ENCODE results near the gene SLC1A7. TPM values are rescaled to one million over a fixed set of nuclear protein-coding genes. Genes with fewer than 3 reads are reported as not detected.

Gene SLC1A7
- total and polyA plus RNA-seq, 2 of the 13 experiments (the other 11 are each of a cell fraction or from before 2014, with no cell fraction given): 0.04 to 2.0 TPM

DNA sequence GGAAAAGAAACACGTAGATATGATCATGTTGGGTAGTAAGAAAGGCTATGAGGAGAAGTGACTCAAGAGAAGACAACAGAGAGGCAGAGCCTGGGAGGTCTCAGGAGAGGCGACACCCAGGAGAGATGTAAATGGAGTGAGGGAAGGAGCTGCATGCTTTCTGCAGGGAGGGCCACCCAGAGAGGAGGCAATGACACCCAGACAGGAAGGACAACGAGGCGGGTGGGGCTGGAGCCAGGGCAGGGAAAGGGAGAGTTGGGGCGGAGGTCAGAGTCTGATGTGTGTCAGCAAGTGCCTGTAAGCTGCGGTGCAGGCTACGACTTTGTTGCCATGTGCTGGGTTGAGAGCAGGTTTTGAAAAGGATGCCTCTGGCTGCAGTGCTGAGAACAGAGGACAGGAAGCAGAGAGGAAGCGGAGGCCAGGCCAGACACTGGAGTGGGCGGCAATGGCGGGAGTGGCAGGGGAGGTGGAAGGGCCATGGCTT lies 31.3 kb downstream of the SLC1A7 start (continued):
- TF ChIP-seq ZNF274 (CRISPR knock-in tag; IDR thresholded peaks at IDR 0.05) (0 out of 2 replicates have a peak, but pooled peaks have one; percentile 35), ZNF350 (CRISPR knock-in tag; IDR thresholded peaks at IDR 0.05; ENCODE audit: borderline replicate concordance, low read depth) (peak; percentile 58; the same call in 1 of the 2 replicates), AGO1 (IDR thresholded peaks at IDR 0.05; ENCODE audit: low read depth, low read length, poor library complexity, severe bottlenecking) (no peak), JUNB (CRISPR knock-in tag; IDR thresholded peaks at IDR 0.05; ENCODE audit: borderline replicate concordance) (peak; percentile 37; the same call in 1 of the 2 replicates), STAG1 (CRISPR knock-in tag; IDR thresholded peaks at IDR 0.05) (peak; percentile 26; the same call in 1 of the 2 replicates), RFXAP (CRISPR knock-in tag; IDR thresholded peaks at IDR 0.05; ENCODE audit: borderline replicate concordance) (peak; percentile 8; the same call in 1 of the 2 replicates), NR2C2 (CRISPR knock-in tag; IDR thresholded peaks at IDR 0.05; ENCODE audit: borderline replicate concordance) (no peak), HNF4A (CRISPR knock-in tag; IDR thresholded peaks at IDR 0.05) (peak; percentile 29; the same call in 1 of the 2 replicates), POLR2G (IDR thresholded peaks at IDR 0.05; ENCODE audit: low read depth, low read length) (peak; percentile 49; the same call in 1 of the 2 replicates), ZNF550 (CRISPR knock-in tag; IDR thresholded peaks at IDR 0.05; ENCODE audit: borderline replicate concordance) (no peak), CAMTA2 (CRISPR knock-in tag; IDR thresholded peaks at IDR 0.05; ENCODE audit: borderline replicate concordance) (no peak), NR2F2 (IDR thresholded peaks at IDR 0.05; ENCODE audit: borderline replicate concordance, low read depth) (peak; percentile 50; the same call in 1 of the 2 replicates)
- TF ChIP-seq, protein P1, sequence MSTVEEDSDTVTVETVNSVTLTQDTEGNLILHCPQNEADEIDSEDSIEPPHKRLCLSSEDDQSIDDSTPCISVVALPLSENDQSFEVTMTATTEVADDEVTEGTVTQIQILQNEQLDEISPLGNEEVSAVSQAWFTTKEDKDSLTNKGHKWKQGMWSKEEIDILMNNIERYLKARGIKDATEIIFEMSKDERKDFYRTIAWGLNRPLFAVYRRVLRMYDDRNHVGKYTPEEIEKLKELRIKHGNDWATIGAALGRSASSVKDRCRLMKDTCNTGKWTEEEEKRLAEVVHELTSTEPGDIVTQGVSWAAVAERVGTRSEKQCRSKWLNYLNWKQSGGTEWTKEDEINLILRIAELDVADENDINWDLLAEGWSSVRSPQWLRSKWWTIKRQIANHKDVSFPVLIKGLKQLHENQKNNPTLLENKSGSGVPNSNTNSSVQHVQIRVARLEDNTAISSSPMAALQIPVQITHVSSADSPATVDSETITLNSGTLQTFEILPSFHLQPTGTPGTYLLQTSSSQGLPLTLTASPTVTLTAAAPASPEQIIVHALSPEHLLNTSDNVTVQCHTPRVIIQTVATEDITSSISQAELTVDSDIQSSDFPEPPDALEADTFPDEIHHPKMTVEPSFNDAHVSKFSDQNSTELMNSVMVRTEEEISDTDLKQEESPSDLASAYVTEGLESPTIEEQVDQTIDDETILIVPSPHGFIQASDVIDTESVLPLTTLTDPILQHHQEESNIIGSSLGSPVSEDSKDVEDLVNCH (CRISPR knock-in tag; IDR thresholded peaks at IDR 0.05): no peak
- TF ChIP-seq, protein P2, sequence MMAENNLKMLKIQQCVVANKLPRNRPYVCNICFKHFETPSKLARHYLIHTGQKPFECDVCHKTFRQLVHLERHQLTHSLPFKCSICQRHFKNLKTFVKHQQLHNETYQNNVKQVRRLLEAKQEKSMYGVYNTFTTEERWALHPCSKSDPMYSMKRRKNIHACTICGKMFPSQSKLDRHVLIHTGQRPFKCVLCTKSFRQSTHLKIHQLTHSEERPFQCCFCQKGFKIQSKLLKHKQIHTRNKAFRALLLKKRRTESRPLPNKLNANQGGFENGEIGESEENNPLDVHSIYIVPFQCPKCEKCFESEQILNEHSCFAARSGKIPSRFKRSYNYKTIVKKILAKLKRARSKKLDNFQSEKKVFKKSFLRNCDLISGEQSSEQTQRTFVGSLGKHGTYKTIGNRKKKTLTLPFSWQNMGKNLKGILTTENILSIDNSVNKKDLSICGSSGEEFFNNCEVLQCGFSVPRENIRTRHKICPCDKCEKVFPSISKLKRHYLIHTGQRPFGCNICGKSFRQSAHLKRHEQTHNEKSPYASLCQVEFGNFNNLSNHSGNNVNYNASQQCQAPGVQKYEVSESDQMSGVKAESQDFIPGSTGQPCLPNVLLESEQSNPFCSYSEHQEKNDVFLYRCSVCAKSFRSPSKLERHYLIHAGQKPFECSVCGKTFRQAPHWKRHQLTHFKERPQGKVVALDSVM (CRISPR knock-in tag; IDR thresholded peaks at IDR 0.05): peak; percentile 33; the same call in 1 of the 2 replicates
- TF ChIP-seq, protein P3, sequence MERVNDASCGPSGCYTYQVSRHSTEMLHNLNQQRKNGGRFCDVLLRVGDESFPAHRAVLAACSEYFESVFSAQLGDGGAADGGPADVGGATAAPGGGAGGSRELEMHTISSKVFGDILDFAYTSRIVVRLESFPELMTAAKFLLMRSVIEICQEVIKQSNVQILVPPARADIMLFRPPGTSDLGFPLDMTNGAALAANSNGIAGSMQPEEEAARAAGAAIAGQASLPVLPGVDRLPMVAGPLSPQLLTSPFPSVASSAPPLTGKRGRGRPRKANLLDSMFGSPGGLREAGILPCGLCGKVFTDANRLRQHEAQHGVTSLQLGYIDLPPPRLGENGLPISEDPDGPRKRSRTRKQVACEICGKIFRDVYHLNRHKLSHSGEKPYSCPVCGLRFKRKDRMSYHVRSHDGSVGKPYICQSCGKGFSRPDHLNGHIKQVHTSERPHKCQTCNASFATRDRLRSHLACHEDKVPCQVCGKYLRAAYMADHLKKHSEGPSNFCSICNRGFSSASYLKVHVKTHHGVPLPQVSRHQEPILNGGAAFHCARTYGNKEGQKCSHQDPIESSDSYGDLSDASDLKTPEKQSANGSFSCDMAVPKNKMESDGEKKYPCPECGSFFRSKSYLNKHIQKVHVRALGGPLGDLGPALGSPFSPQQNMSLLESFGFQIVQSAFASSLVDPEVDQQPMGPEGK (CRISPR knock-in tag; IDR thresholded peaks at IDR 0.05): peak; percentile 77
- TF ChIP-seq, protein P4, sequence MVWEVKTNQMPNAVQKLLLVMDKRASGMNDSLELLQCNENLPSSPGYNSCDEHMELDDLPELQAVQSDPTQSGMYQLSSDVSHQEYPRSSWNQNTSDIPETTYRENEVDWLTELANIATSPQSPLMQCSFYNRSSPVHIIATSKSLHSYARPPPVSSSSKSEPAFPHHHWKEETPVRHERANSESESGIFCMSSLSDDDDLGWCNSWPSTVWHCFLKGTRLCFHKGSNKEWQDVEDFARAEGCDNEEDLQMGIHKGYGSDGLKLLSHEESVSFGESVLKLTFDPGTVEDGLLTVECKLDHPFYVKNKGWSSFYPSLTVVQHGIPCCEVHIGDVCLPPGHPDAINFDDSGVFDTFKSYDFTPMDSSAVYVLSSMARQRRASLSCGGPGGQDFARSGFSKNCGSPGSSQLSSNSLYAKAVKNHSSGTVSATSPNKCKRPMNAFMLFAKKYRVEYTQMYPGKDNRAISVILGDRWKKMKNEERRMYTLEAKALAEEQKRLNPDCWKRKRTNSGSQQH (CRISPR knock-in tag; IDR thresholded peaks at IDR 0.05; ENCODE audit: low read depth): peak; percentile 87; the same call in 1 of the 2 replicates
- TF ChIP-seq, protein P5, sequence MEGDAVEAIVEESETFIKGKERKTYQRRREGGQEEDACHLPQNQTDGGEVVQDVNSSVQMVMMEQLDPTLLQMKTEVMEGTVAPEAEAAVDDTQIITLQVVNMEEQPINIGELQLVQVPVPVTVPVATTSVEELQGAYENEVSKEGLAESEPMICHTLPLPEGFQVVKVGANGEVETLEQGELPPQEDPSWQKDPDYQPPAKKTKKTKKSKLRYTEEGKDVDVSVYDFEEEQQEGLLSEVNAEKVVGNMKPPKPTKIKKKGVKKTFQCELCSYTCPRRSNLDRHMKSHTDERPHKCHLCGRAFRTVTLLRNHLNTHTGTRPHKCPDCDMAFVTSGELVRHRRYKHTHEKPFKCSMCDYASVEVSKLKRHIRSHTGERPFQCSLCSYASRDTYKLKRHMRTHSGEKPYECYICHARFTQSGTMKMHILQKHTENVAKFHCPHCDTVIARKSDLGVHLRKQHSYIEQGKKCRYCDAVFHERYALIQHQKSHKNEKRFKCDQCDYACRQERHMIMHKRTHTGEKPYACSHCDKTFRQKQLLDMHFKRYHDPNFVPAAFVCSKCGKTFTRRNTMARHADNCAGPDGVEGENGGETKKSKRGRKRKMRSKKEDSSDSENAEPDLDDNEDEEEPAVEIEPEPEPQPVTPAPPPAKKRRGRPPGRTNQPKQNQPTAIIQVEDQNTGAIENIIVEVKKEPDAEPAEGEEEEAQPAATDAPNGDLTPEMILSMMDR (CRISPR knock-in tag; IDR thresholded peaks at IDR 0.05): peak; percentile 44; the same call in 1 of the 2 replicates

All from HepG2 (cell line).